ENCODE data around the gene KIAA1614.

Gene KIAA1614

DNA sequence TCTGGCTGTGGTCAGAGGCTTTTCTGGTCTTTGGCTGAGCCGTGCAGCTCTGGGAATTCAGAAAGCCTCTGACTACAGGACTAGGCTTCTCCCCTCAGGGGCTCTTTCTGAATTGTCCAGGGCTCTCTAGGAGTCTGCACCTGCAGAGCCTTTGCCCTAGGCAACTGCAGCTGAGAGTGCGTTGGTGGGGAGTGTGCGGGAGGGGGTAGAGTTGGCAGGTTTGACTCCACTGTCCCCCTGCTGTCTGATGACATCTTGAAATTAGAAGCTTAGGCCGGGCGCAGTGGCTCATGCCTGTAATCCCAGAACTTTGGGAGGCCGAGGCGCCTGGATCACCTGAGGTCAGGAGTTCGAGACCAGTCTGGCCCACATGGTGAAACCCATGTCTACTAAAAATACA lies 32.9 kb downstream of the KIAA1614 start:
- ATAC-seq, result no peak
- no peak for TF ChIP-seq TCF4 (CRISPR knock-in tag; IDR thresholded peaks at IDR 0.05; ENCODE audit: borderline replicate concordance)
- no peak for TF ChIP-seq SNAI2 (CRISPR knock-in tag; IDR thresholded peaks at IDR 0.05)

DNA sequence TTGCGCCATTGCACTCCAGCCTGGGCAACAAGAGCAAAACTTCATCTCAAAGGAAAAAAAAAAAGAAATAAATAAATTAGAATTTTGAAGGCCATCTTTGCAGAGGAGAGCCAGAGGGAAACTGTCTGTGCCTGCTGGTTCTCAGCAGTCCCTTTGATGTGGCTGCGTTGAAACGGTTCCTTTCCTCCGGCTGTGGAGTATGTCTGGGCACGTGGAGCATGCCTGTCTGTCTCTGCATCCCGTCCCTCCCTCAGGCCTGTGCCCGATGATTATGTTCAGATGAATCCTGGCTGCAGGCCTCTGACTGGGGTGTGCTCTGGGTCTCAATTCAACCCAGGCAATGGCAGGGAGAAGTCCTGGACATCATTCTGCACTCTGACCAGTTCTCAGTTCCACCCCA lies 33.4 kb downstream of the KIAA1614 start:
- TF ChIP-seq, protein P1, sequence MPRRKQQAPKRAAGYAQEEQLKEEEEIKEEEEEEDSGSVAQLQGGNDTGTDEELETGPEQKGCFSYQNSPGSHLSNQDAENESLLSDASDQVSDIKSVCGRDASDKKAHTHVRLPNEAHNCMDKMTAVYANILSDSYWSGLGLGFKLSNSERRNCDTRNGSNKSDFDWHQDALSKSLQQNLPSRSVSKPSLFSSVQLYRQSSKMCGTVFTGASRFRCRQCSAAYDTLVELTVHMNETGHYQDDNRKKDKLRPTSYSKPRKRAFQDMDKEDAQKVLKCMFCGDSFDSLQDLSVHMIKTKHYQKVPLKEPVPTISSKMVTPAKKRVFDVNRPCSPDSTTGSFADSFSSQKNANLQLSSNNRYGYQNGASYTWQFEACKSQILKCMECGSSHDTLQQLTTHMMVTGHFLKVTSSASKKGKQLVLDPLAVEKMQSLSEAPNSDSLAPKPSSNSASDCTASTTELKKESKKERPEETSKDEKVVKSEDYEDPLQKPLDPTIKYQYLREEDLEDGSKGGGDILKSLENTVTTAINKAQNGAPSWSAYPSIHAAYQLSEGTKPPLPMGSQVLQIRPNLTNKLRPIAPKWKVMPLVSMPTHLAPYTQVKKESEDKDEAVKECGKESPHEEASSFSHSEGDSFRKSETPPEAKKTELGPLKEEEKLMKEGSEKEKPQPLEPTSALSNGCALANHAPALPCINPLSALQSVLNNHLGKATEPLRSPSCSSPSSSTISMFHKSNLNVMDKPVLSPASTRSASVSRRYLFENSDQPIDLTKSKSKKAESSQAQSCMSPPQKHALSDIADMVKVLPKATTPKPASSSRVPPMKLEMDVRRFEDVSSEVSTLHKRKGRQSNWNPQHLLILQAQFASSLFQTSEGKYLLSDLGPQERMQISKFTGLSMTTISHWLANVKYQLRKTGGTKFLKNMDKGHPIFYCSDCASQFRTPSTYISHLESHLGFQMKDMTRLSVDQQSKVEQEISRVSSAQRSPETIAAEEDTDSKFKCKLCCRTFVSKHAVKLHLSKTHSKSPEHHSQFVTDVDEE (CRISPR knock-in tag; IDR thresholded peaks at IDR 0.05), result no peak
- TF ChIP-seq, protein P2, sequence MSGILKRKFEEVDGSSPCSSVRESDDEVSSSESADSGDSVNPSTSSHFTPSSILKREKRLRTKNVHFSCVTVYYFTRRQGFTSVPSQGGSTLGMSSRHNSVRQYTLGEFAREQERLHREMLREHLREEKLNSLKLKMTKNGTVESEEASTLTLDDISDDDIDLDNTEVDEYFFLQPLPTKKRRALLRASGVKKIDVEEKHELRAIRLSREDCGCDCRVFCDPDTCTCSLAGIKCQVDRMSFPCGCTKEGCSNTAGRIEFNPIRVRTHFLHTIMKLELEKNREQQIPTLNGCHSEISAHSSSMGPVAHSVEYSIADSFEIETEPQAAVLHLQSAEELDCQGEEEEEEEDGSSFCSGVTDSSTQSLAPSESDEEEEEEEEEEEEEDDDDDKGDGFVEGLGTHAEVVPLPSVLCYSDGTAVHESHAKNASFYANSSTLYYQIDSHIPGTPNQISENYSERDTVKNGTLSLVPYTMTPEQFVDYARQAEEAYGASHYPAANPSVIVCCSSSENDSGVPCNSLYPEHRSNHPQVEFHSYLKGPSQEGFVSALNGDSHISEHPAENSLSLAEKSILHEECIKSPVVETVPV (CRISPR knock-in tag; IDR thresholded peaks at IDR 0.05), result no peak
- no peak for TF ChIP-seq ISL1 (CRISPR knock-in tag; IDR thresholded peaks at IDR 0.05)
- no peak for TF ChIP-seq ESRRG (CRISPR knock-in tag; IDR thresholded peaks at IDR 0.05)
- no peak for TF ChIP-seq ZC3H10 (CRISPR knock-in tag; IDR thresholded peaks at IDR 0.05)
- no peak for TF ChIP-seq ZNF8 (CRISPR knock-in tag; IDR thresholded peaks at IDR 0.05)
- no peak for TF ChIP-seq ZFP30 (CRISPR knock-in tag; IDR thresholded peaks at IDR 0.05)
- no peak for TF ChIP-seq GLIS3 (CRISPR knock-in tag; IDR thresholded peaks at IDR 0.05)
- TF ChIP-seq, protein P3, sequence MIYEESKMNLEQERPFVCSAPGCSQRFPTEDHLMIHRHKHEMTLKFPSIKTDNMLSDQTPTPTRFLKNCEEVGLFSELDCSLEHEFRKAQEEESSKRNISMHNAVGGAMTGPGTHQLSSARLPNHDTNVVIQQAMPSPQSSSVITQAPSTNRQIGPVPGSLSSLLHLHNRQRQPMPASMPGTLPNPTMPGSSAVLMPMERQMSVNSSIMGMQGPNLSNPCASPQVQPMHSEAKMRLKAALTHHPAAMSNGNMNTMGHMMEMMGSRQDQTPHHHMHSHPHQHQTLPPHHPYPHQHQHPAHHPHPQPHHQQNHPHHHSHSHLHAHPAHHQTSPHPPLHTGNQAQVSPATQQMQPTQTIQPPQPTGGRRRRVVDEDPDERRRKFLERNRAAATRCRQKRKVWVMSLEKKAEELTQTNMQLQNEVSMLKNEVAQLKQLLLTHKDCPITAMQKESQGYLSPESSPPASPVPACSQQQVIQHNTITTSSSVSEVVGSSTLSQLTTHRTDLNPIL (CRISPR knock-in tag; IDR thresholded peaks at IDR 0.05; ENCODE audit: low read depth), result no peak
- no peak for TF ChIP-seq ZNF70 (CRISPR knock-in tag; IDR thresholded peaks at IDR 0.05)
- no peak for TF ChIP-seq BACH2 (CRISPR knock-in tag; IDR thresholded peaks at IDR 0.05; ENCODE audit: borderline replicate concordance)
- TF ChIP-seq SNAI2 (CRISPR knock-in tag; IDR thresholded peaks at IDR 0.05), result no peak
- no peak for TF ChIP-seq TCF4 (CRISPR knock-in tag; IDR thresholded peaks at IDR 0.05; ENCODE audit: borderline replicate concordance)
- TF ChIP-seq RARB (CRISPR knock-in tag; IDR thresholded peaks at IDR 0.05), result no peak
- no peak for ATAC-seq

DNA sequence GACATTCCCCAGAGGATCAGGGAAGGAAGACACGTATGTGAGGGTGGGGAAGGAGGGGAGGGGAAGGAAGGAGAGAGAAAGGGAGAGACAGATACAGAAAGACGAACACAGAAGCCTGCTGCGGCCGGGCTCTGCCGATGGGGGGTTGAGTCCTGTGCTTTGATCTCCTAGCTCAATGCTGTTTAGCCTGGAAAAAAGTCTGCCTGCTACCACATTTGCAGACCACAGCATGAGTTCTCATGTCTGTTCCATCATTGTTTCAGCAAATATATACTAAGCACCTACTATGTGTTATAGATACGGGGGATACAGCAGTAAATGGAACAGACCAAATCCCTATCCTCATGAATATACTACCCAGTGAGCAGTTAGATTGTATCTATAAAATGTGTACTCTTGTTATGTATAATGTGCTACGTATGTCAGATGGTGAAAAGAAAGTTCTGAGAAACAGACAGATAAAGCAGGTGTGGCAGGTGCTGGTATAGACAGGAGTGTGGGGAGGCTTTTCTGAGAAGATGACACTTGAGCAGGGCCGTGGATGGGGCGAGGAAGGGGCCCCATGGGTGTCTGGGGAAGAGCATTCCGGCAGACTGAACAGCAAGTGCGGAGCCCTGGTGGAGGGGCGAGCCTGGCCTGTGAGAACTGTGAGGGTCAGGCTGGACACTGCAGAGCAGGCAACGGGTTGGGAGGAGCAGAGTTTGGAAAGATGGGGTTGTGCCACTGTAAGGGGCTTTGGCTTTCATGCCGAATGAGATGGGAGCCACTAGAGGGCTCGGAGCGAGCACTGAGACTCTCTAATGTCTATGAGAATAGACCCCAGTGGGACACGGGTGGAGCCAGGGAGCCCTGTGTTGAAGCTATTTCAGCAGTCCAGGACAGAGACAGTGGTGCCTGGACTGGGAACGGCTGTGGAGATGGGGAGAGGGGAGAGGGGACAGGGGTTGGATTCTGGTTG lies 34.1 kb downstream of the KIAA1614 start:
- TF ChIP-seq, protein P2 (CRISPR knock-in tag; IDR thresholded peaks at IDR 0.05), result no peak
- TF ChIP-seq ARNTL (CRISPR knock-in tag; IDR thresholded peaks at IDR 0.05; ENCODE audit: borderline replicate concordance, low read depth) (no peak), SNAI2 (CRISPR knock-in tag; IDR thresholded peaks at IDR 0.05) (no peak), GLIS3 (CRISPR knock-in tag; IDR thresholded peaks at IDR 0.05) (no peak), ZFP3 (CRISPR knock-in tag; IDR thresholded peaks at IDR 0.05) (no peak), ZFP30 (CRISPR knock-in tag; IDR thresholded peaks at IDR 0.05) (no peak), RARB (CRISPR knock-in tag; IDR thresholded peaks at IDR 0.05) (no peak), PPARA (CRISPR knock-in tag; IDR thresholded peaks at IDR 0.05; ENCODE audit: borderline replicate concordance) (no peak), TOX (CRISPR knock-in tag; IDR thresholded peaks at IDR 0.05; ENCODE audit: borderline replicate concordance) (no peak), ZC3H10 (CRISPR knock-in tag; IDR thresholded peaks at IDR 0.05) (no peak)
- TF ChIP-seq, protein P4, sequence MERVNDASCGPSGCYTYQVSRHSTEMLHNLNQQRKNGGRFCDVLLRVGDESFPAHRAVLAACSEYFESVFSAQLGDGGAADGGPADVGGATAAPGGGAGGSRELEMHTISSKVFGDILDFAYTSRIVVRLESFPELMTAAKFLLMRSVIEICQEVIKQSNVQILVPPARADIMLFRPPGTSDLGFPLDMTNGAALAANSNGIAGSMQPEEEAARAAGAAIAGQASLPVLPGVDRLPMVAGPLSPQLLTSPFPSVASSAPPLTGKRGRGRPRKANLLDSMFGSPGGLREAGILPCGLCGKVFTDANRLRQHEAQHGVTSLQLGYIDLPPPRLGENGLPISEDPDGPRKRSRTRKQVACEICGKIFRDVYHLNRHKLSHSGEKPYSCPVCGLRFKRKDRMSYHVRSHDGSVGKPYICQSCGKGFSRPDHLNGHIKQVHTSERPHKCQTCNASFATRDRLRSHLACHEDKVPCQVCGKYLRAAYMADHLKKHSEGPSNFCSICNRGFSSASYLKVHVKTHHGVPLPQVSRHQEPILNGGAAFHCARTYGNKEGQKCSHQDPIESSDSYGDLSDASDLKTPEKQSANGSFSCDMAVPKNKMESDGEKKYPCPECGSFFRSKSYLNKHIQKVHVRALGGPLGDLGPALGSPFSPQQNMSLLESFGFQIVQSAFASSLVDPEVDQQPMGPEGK (CRISPR knock-in tag; IDR thresholded peaks at IDR 0.05; ENCODE audit: borderline replicate concordance), result no peak
- TF ChIP-seq, protein P1 (CRISPR knock-in tag; IDR thresholded peaks at IDR 0.05), result no peak

More for the DNA sequence above, 34.1 kb downstream of the KIAA1614 start:
- ATAC-seq, result no peak

Data from SK-N-SH treated with all-trans-retinoic acid at 6 μM for 48 hours (cell line).